ENCODE results near the gene TBCEL. TPM values are rescaled to one million over a fixed set of nuclear protein-coding genes. Genes with fewer than 3 reads are reported as not detected.

TBCEL gene
- total and polyA plus RNA-seq, 10 of the 15 experiments (the other 5 are each of a cell fraction or from before 2014, with no cell fraction given) = 2.0 to 10.4 (median 7.3) TPM

DNA sequence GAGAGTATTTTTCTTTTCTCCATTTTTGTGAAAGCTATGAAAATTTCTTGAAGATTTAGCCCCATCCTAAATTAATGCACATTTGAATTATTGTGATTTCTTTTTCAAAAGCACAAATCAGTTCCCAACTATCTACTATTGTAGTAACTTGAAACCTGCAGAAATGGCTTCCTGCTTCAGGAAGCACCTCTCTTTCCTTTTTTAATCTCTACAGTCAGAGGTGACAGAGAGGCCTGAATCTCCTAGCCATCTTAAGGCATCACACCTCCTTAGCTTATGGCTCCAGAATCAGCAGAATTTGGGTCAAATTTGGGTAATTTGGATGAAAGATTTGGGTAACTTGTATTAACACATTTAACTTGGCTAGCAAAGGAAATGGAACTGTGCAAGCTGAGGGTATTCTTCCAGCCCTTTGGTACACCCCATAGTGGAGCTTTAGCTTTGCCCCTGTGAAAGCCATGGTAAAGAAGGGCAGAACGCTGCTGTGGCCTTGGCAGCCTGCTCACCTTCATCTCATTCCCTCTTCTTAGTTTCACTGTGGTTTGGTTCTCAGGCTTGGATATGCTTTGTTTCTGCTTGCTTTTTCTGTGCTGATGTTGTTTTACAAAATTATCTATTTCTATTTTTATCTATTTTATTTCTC lies 16.2 kb downstream of the TBCEL start (continued):
- TF ChIP-seq, protein P1, sequence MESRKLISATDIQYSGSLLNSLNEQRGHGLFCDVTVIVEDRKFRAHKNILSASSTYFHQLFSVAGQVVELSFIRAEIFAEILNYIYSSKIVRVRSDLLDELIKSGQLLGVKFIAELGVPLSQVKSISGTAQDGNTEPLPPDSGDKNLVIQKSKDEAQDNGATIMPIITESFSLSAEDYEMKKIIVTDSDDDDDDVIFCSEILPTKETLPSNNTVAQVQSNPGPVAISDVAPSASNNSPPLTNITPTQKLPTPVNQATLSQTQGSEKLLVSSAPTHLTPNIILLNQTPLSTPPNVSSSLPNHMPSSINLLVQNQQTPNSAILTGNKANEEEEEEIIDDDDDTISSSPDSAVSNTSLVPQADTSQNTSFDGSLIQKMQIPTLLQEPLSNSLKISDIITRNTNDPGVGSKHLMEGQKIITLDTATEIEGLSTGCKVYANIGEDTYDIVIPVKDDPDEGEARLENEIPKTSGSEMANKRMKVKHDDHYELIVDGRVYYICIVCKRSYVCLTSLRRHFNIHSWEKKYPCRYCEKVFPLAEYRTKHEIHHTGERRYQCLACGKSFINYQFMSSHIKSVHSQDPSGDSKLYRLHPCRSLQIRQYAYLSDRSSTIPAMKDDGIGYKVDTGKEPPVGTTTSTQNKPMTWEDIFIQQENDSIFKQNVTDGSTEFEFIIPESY (IDR thresholded peaks at IDR 0.05) = no peak
- TF ChIP-seq, protein P2, sequence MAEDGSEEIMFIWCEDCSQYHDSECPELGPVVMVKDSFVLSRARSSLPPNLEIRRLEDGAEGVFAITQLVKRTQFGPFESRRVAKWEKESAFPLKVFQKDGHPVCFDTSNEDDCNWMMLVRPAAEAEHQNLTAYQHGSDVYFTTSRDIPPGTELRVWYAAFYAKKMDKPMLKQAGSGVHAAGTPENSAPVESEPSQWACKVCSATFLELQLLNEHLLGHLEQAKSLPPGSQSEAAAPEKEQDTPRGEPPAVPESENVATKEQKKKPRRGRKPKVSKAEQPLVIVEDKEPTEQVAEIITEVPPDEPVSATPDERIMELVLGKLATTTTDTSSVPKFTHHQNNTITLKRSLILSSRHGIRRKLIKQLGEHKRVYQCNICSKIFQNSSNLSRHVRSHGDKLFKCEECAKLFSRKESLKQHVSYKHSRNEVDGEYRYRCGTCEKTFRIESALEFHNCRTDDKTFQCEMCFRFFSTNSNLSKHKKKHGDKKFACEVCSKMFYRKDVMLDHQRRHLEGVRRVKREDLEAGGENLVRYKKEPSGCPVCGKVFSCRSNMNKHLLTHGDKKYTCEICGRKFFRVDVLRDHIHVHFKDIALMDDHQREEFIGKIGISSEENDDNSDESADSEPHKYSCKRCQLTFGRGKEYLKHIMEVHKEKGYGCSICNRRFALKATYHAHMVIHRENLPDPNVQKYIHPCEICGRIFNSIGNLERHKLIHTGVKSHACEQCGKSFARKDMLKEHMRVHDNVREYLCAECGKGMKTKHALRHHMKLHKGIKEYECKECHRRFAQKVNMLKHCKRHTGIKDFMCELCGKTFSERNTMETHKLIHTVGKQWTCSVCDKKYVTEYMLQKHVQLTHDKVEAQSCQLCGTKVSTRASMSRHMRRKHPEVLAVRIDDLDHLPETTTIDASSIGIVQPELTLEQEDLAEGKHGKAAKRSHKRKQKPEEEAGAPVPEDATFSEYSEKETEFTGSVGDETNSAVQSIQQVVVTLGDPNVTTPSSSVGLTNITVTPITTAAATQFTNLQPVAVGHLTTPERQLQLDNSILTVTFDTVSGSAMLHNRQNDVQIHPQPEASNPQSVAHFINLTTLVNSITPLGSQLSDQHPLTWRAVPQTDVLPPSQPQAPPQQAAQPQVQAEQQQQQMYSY (CRISPR knock-in tag; IDR thresholded peaks at IDR 0.05) = no peak
- TF ChIP-seq, protein P3, sequence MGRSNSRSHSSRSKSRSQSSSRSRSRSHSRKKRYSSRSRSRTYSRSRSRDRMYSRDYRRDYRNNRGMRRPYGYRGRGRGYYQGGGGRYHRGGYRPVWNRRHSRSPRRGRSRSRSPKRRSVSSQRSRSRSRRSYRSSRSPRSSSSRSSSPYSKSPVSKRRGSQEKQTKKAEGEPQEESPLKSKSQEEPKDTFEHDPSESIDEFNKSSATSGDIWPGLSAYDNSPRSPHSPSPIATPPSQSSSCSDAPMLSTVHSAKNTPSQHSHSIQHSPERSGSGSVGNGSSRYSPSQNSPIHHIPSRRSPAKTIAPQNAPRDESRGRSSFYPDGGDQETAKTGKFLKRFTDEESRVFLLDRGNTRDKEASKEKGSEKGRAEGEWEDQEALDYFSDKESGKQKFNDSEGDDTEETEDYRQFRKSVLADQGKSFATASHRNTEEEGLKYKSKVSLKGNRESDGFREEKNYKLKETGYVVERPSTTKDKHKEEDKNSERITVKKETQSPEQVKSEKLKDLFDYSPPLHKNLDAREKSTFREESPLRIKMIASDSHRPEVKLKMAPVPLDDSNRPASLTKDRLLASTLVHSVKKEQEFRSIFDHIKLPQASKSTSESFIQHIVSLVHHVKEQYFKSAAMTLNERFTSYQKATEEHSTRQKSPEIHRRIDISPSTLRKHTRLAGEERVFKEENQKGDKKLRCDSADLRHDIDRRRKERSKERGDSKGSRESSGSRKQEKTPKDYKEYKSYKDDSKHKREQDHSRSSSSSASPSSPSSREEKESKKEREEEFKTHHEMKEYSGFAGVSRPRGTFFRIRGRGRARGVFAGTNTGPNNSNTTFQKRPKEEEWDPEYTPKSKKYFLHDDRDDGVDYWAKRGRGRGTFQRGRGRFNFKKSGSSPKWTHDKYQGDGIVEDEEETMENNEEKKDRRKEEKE (IDR thresholded peaks at IDR 0.05) = no peak
- TF ChIP-seq SRF (IDR thresholded peaks at IDR 0.05; ENCODE audit: low read depth in 2 of 2, low read length in 2 of 2) = no peak
- TF ChIP-seq, protein P4, sequence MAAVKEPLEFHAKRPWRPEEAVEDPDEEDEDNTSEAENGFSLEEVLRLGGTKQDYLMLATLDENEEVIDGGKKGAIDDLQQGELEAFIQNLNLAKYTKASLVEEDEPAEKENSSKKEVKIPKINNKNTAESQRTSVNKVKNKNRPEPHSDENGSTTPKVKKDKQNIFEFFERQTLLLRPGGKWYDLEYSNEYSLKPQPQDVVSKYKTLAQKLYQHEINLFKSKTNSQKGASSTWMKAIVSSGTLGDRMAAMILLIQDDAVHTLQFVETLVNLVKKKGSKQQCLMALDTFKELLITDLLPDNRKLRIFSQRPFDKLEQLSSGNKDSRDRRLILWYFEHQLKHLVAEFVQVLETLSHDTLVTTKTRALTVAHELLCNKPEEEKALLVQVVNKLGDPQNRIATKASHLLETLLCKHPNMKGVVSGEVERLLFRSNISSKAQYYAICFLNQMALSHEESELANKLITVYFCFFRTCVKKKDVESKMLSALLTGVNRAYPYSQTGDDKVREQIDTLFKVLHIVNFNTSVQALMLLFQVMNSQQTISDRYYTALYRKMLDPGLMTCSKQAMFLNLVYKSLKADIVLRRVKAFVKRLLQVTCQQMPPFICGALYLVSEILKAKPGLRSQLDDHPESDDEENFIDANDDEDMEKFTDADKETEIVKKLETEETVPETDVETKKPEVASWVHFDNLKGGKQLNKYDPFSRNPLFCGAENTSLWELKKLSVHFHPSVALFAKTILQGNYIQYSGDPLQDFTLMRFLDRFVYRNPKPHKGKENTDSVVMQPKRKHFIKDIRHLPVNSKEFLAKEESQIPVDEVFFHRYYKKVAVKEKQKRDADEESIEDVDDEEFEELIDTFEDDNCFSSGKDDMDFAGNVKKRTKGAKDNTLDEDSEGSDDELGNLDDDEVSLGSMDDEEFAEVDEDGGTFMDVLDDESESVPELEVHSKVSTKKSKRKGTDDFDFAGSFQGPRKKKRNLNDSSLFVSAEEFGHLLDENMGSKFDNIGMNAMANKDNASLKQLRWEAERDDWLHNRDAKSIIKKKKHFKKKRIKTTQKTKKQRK (IDR thresholded peaks at IDR 0.05; ENCODE audit: low read depth, low read length) = no peak
- TF ChIP-seq, protein P5, sequence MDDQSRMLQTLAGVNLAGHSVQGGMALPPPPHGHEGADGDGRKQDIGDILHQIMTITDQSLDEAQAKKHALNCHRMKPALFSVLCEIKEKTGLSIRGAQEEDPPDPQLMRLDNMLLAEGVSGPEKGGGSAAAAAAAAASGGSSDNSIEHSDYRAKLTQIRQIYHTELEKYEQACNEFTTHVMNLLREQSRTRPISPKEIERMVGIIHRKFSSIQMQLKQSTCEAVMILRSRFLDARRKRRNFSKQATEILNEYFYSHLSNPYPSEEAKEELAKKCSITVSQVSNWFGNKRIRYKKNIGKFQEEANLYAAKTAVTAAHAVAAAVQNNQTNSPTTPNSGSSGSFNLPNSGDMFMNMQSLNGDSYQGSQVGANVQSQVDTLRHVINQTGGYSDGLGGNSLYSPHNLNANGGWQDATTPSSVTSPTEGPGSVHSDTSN (IDR thresholded peaks at IDR 0.05; ENCODE audit: insufficient replicate concordance, low read depth, low read length) = no peak
- no peak for TF ChIP-seq SMAD5 (IDR thresholded peaks at IDR 0.05; ENCODE audit: low read depth)
